Breast epithelium (tissue), 4 donors: ENCODE measurements around the gene CDCP1. TPM values are rescaled to one million over a fixed set of nuclear protein-coding genes. Genes with fewer than 3 reads are reported as not detected.

ENCODE experiments used
- DNase-seq, 2 donors: peaks; one replicate each; pipeline ENCODE4 v3.0.0-alpha.2; 2019; ENCODE audit warnings: low spot score in 2 of 2
- H3K27ac ChIP-seq, 2 donors: fragments of 200-600 bp; sonication (generic) in 1 of 2; one replicate each; pipeline ENCODE4 v1.5.1; 2016 to 2019; ENCODE audit warnings: mild to moderate bottlenecking in 1 of 2
- H3K27me3 ChIP-seq, 2 donors: fragments of 200-600 bp; sonication (generic) in 1 of 2; one replicate each; pipeline versions ENCODE4 v1.5.1 to v1.6.0; 2017 to 2019; ENCODE audit warnings: control low read depth in 1 of 2, mild to moderate bottlenecking in 1 of 2
- H3K36me3 ChIP-seq: fragments of 200-600 bp; one replicate; pipeline ENCODE4 v1.5.1; 2019
- H3K4me1 ChIP-seq, 2 donors: fragments of 200-600 bp; sonication (generic); one replicate each; pipeline ENCODE4 v1.5.1; 2016 to 2019; ENCODE audit warnings: control low read depth in 1 of 2
- H3K4me3 ChIP-seq, 3 donors: fragments of 200-600 bp; sonication (generic); 1 replicate in 2 of 3; 2 replicates in 1 of 3; pipeline ENCODE4 v1.5.1; 2016 to 2019; ENCODE audit warnings: mild to moderate bottlenecking in 3 of 3, moderate library complexity in 2 of 3
- H3K9me3 ChIP-seq, 2 donors: fragments of 200-600 bp; sonication (generic) in 1 of 2; one replicate each; pipeline ENCODE4 v1.5.1; 2016 to 2019; ENCODE audit warnings: control low read depth in 1 of 2
- POLR2A ChIP-seq: fragments of 450-650 bp; IDR thresholded peaks from one replicate; pipeline ENCODE4 v1.6.1; 2016; ENCODE audit warnings: antibody characterized with exemption, mild to moderate bottlenecking, moderate library complexity
- POLR2AphosphoS5 ChIP-seq, 3 donors: sonication (generic); formaldehyde crosslinking; IDR thresholded peaks; one replicate each; pipeline ENCODE4 v1.6.1; 2017; ENCODE audit warnings: antibody characterized with exemption in 3 of 3
- intact Hi-C: fragments of 100-400 bp; cut with DNase I; formaldehyde crosslinking; loops from one replicate; pipeline ENCODE4 v1.15.1; 2023; ENCODE audit warnings: low total_unique reads
- total RNA-seq, 3 donors: library from RNA; depleted of rRNA; stranded (reverse); fragments of >200 nt; gene quantifications; one replicate each; pipeline ENCODE4 v1.1.0, GENCODE V29; 2016
- TF ChIP-seq, protein P1 (sequence below), 3 donors: fragments of 450-650 bp; IDR thresholded peaks; one replicate each; pipeline ENCODE4 v1.5.1; 2016 to 2017; ENCODE audit warnings: antibody characterized with exemption in 3 of 3, mild to moderate bottlenecking in 3 of 3, moderate library complexity in 3 of 3

The CDCP1 gene
- total RNA-seq, 3 donors from 2014 or later: 1.9 to 11.3 (median 8.5) TPM

DNA sequence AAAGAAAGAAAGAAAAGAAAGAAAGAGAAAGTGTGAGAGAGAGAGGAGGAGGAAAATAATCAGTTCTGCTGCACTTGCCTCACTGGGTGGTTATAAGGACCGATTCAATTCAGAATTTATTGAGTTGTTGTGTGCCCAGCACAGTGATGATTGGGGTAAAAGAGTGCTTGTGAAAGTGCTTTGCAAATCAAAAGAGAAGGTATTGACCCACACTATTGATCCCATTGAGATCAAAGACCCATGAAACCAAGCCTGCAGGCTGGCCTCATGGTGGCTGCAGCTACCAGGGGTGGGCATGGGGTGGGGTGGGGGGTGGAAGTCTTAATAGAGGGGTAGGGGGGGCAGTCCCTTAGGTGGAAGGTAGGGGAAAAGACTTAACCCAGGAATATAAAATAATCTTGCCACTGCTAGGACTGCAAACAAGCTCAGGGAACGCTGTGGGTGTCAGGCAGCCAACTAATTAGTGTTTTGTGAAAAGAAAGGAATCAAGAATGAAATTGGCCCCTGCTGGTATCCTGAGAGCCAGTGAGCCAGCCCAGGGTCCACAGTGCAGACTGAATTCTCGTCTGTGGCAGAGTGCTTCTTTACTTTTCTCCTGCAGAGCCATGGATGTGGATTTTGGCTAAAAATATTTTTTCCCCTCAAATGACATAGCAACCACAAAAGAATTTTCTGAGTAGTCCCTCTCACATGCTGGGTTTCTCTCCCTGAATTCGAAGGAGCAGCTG lies 85.8 kb downstream of the CDCP1 start:
- H3K36me3 ChIP-seq: no peaks in the 10 kb centered on the region
- intact Hi-C loops: loop anchor here (2.0 to 10.0 kb wide), 2 partner anchors 68 to 304 kb away; no protein-coding TSS in a partner anchor
- H3K27me3 ChIP-seq: no peaks in the 10 kb centered on the region
- TF ChIP-seq, protein P1, sequence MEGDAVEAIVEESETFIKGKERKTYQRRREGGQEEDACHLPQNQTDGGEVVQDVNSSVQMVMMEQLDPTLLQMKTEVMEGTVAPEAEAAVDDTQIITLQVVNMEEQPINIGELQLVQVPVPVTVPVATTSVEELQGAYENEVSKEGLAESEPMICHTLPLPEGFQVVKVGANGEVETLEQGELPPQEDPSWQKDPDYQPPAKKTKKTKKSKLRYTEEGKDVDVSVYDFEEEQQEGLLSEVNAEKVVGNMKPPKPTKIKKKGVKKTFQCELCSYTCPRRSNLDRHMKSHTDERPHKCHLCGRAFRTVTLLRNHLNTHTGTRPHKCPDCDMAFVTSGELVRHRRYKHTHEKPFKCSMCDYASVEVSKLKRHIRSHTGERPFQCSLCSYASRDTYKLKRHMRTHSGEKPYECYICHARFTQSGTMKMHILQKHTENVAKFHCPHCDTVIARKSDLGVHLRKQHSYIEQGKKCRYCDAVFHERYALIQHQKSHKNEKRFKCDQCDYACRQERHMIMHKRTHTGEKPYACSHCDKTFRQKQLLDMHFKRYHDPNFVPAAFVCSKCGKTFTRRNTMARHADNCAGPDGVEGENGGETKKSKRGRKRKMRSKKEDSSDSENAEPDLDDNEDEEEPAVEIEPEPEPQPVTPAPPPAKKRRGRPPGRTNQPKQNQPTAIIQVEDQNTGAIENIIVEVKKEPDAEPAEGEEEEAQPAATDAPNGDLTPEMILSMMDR (IDR thresholded peaks at IDR 0.05): no peak
- TF ChIP-seq POLR2A (no peak), POLR2AphosphoS5 (IDR thresholded peaks at IDR 0.05) (no peak)
- no peak overlapping the region for H3K27ac ChIP-seq
- H3K9me3 ChIP-seq: no peaks in the 10 kb centered on the region
- no peak for DNase-seq
- no peaks in the 10 kb centered on the region for H3K4me1 ChIP-seq
- H3K4me3 ChIP-seq: no peak overlapping the region

DNA sequence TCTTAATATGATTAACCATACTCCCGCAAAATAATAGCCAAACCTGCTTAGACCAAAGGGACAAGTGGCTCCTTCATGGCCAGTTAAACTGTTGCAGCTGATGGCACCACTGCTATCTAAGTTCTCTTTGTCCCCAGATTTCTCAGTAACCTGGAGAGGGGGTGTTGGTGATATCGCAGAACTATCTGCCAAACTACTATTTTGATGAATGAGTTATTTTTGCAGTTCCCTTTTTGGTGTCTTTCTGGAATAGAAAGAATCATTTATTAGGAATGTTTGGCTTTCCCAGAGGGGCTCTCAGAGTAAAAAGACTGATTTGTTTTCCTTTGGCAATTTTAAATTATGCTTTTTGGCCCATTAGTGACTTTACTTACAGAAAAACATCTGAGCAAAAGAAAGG lies 87.0 kb downstream of the CDCP1 start:
- no peaks in the 10 kb centered on the region for H3K27me3 ChIP-seq
- DNase-seq: no peak
- TF ChIP-seq POLR2AphosphoS5 (IDR thresholded peaks at IDR 0.05) (no peak), POLR2A (no peak)
- TF ChIP-seq, protein P1 (IDR thresholded peaks at IDR 0.05): no peak
- H3K4me3 ChIP-seq: no peak overlapping the region
- intact Hi-C loops: no loop called here
- peaks cover 0 to 3% of the 10 kb centered on the region in 2 donors for H3K4me1 ChIP-seq
- no peaks in the 10 kb centered on the region for H3K36me3 ChIP-seq
- no peak overlapping the region for H3K27ac ChIP-seq
- no peaks in the 10 kb centered on the region for H3K9me3 ChIP-seq

DNA sequence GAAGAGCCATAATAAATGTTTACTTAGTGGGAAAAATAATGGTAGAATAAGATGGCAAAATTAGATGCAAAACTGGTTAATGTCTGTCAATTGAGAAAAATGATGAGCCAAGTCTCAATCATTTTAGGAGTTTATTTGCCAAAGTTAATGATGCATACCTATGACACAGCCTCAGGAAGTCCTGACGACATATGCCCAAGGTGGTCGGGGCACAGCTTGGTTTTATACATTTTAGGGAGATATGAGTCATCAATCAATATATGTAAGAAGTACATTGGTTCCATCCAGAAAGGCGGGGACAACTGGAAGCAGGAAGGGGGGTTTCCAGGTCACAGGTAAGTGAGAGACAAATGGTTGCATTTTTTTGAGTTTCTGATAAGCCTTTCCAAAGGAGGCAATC lies 88.6 kb downstream of the CDCP1 start:
- peaks cover 0 to 3% of the 10 kb centered on the region in 2 donors for H3K4me1 ChIP-seq
- no peaks in the 10 kb centered on the region for H3K36me3 ChIP-seq
- no peak overlapping the region for H3K27ac ChIP-seq
- no peaks in the 10 kb centered on the region for H3K9me3 ChIP-seq
- DNase-seq: no peak
- H3K27me3 ChIP-seq: no peaks in the 10 kb centered on the region
- no peak overlapping the region for H3K4me3 ChIP-seq
- no peak for TF ChIP-seq POLR2AphosphoS5 (IDR thresholded peaks at IDR 0.05)
- TF ChIP-seq, protein P1 (IDR thresholded peaks at IDR 0.05): no peak
- TF ChIP-seq POLR2A: no peak
- intact Hi-C loops: no loop called here

DNA sequence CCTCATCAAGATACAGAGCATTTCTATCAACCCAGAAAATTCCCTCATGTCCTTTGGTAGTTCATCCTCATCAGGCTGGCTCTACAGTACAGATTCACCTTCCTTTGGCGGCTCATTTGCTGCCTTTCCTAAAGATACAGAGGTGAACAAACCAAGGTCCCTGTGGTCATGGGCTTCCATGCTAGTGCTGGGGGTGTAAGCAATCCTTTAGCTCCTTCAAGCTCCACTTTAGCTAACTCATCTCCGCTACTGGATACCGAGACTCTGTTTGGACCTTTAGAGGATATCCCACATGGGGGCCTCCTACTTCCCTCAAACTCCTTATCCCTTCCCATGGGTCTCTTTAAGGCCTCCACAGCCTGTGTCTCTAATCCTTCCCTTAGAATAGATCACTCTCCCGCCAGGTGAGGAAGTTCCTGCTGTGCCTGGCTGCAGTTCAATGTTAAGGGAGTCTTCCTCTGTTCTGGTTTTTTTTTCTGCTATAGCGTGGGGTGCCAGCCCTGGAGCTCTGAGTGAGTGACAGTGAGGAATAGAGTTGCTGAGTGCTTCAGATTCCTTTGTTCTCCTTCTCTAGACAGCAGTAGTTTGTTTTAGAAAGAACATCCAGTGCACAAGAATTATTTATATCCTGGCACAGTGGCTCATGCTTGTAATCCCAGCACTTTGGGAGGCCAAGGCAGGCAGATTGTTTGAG lies 89.4 kb downstream of the CDCP1 start:
- Histone ChIP-seq H3K36me3 (no peaks in the 10 kb centered on the region), H3K4me3 (no peak overlapping the region), H3K27ac (no peak overlapping the region), H3K4me1 (peaks cover 0 to 3% of the 10 kb centered on the region in 2 donors), H3K27me3 (no peaks in the 10 kb centered on the region), H3K9me3 (no peaks in the 10 kb centered on the region)
- TF ChIP-seq, protein P1 (IDR thresholded peaks at IDR 0.05): no peak
- TF ChIP-seq POLR2A: no peak
- TF ChIP-seq POLR2AphosphoS5 (IDR thresholded peaks at IDR 0.05): no peak
- intact Hi-C loops: no loop called here
- no peak for DNase-seq
